WTC11 (cell line): ENCODE data around the gene LINC00237.

Experiments used
- CTCF ChIP-seq: fragments of 200-600 bp; IDR thresholded peaks from 2 replicates; pipeline ENCODE4 v1.8.0; 2022; ENCODE audit warnings: antibody characterized with exemption
- HMGA2 ChIP-seq: fragments of 250-450 bp; sonication (Bioruptor Pico); IDR thresholded peaks from 2 replicates; pipeline ENCODE4 v1.4.0; 2021; ENCODE audit warnings: mild to moderate bottlenecking, moderate library complexity
- IRF2 ChIP-seq: sonication (generic); formaldehyde crosslinking; IDR thresholded peaks from 2 replicates; pipeline ENCODE4 v1.8.0; 2022; ENCODE audit warnings: low read depth, missing genetic modification reagents, borderline replicate concordance
- NFYB ChIP-seq: sonication (generic); formaldehyde crosslinking; conservative IDR thresholded peaks from 2 replicates; pipeline ENCODE4 v1.8.0; 2022; ENCODE audit warnings: low read depth, missing genetic modification reagents
- NR2C2 ChIP-seq: sonication (generic); formaldehyde crosslinking; IDR thresholded peaks from 2 replicates; pipeline ENCODE4 v1.8.0; 2022; ENCODE audit warnings: mild to moderate bottlenecking, missing genetic modification reagents
- SMAD3 ChIP-seq: sonication (generic); formaldehyde crosslinking; IDR thresholded peaks from 2 replicates; pipeline ENCODE4 v1.8.0; 2022; ENCODE audit warnings: missing genetic modification reagents, mild to moderate bottlenecking, borderline replicate concordance
- ZNF219 ChIP-seq: sonication (generic); formaldehyde crosslinking; IDR thresholded peaks from 2 replicates; pipeline ENCODE4 v1.8.0; 2023; ENCODE audit warnings: missing genetic modification reagents, mild to moderate bottlenecking, borderline replicate concordance
- ZNF416 ChIP-seq: fragments of 250-450 bp; sonication (Bioruptor Pico); IDR thresholded peaks from 2 replicates; pipeline ENCODE4 v1.9.0; 2021; ENCODE audit warnings: mild to moderate bottlenecking, inconsistent platforms
- TF ChIP-seq, protein P1 (sequence below): sonication (generic); formaldehyde crosslinking; IDR thresholded peaks from 2 replicates; pipeline ENCODE4 v1.8.1; 2023; ENCODE audit warnings: mild to moderate bottlenecking, missing genetic modification reagents, moderate library complexity

- TF ChIP-seq SMAD3 (CRISPR knock-in tag) (no peak), NR2C2 (CRISPR knock-in tag) (no peak), NFYB (no peak), CTCF (no peak), ZNF416 (CRISPR knock-in tag) (no peak), ZNF219 (CRISPR knock-in tag) (no peak), IRF2 (CRISPR knock-in tag) (no peak), HMGA2 (no peak)
- TF ChIP-seq, protein P1, sequence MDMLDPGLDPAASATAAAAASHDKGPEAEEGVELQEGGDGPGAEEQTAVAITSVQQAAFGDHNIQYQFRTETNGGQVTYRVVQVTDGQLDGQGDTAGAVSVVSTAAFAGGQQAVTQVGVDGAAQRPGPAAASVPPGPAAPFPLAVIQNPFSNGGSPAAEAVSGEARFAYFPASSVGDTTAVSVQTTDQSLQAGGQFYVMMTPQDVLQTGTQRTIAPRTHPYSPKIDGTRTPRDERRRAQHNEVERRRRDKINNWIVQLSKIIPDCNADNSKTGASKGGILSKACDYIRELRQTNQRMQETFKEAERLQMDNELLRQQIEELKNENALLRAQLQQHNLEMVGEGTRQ (CRISPR knock-in tag) = no peak
Measured at GRCh38 chr20:21063276-21063675, 42.9 kb downstream of the LINC00237 start.
